GM21619 (cell line): ENCODE measurements around the gene STPG4.

Source experiments
- ATAC-seq: cut with Tn5 transposase; IDR thresholded peaks from one replicate; pipeline ENCODE4 v1.9.1; 2021; ENCODE audit not compliant: unreplicated experiment

Gene STPG4

GRCh38 chr2:47056868-47057686 lies 98.0 kb downstream of the STPG4 start:
- ATAC-seq = no peak

DNA sequence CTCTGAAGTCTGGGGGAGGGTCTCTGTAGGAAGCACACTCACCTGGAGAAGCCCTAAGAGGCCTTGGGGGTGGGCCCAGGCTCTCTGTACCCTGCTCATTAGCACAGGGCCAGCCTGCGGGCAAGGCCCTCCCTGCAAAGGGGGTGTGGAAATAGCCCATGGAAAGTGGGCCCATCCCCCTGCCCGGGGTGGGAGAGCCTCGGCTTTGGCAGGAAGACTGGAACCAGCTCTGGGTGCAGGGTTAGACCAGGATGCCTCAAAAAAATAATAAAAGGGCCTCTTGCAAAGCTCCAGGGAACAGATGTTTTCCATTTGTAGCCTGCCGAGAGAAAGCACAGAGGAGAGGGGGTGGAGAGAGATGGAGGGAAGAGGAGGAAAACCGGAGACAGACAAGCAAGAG lies 98.7 kb downstream of the STPG4 start:
- no peak for ATAC-seq

- no peak for ATAC-seq
Measured at GRCh38 chr2:47054868-47055267, 100.2 kb downstream of the STPG4 start.

DNA sequence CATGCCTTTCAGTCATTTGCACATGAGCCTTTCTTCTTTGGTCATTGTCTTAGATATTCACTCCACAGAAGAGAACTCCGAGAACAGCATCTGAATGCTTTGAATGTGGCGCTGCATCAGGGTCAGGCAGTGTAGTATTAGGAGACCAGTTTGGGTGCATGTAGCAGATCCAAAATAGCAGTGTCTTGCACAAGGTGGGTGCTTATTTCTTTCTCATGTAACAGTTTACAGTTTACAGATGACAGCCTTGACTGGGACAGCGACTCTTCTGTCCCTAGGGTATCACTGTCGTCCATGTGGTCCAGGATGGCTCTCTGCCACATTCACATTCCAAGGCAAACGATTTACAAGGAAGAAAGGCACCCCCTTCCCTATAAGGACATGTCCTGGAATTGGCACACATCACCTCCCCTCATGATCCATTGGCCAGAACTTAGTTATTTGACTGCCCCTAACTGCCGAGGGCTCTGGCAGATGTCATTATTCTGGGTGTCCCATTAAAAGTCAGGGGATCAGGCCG lies 101.0 kb downstream of the STPG4 start:
- no peak for ATAC-seq

DNA sequence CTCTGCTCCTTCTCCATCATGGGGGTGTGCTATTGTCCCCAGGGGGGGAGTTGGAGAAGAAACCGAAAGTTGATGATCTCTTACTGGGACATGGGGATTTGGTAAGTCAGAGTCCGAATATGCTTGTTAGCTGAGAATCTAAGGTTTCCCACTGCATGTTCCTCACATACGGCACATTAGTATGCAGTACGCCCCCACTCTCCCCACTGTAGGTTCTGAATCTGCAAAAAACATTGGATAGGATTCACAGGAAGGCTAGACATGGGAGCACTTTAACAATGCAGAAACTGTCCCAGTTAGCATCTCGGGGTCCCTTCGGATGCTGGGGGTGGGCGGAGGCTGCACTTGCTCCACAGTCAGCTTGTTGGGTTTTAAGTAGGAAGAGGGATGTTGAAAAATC lies 102.3 kb downstream of the STPG4 start:
- no peak for ATAC-seq

DNA sequence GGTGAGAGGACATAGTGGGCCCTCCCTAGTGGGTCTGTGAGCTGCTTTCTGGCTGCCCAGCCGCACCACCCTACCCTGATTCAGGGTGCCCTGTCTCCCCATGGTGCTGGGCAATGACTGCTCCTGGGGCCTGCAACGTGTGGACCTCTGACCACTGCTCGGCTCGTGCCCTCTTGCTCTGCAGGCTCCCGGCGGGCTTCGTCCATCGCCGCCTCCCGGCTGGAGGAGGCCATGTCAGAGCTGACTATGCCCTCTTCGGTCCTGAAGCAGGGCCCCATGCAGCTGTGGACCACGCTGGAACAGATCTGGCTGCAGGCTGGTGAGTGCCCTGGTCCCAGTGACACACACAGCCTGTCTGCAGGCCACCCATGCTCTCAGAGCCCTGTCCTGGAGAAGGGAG lies 103.5 kb downstream of the STPG4 start:
- no peak for ATAC-seq

DNA sequence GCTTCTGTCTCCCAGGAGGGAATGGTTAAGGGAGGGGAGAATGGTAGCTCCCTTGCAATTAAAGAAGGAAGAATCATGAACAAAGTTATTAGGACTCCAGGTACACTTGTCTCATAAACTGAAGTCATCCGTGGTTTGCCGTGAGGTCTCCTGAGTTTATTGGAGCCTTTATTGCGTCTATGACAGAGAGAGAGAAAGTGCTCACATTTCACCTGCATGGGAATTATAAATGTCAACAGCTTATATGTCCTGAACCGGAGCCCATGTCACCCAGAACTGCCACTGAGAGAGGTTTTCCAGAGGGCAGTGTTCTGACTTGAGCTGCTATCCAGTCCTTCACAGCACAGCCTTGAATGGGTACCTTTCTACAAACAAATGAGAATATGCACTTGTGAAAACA lies 104.3 kb downstream of the STPG4 start:
- ATAC-seq = no peak

DNA sequence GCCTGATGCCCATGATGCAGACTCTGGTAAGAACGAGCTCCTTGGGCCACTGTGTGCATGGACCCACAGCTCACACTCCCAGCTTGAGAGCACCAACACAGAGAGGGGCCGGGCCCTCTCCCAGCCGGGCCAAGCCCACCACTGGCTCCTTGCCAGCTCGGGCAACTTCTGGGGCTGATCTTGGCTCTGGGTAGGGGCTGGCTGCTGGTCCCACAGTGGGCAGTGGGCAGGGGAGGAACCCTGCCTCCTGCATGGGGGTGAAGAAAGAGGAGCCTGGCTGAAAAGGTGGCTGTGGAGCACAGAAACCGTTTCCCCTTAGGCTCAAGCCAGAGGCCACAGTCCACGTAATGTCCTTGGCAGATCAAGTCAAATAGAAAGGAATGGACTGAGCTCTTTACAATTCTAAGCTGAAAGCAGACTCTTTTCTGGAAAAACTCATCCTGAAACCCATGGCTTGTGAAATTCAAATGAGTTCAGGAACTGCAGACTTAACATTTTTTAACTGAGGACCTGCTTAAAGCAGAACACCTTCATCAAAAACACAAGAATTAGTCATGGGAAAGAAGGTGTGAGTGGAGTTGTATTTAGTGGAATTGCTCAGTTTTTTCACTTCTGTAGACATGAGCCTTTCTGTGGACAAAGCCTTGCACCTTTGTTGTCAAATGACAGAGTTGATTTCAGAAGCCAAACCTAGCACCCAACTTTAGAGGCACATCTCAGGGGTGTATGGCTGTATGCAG lies 104.9 kb downstream of the STPG4 start:
- no peak for ATAC-seq

DNA sequence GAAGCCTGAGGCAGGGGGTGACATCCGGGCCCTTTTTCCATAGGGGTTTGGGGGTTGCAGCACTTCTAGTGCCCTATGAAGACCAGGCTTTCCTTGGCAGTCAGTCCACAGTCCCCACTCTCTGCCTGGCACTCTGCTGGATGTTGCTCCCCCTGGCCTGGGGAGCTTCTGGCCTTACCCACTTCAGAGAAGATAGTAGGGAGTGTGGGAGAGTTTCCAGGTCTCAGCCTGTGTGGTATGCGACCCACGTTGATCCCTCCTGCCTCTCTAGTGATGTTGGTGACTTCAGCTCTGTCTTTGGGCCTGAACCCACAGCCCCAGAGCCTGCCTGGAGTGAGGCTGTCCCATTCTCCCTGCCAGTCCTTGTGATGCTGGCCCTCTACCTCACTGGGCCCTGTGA lies 105.6 kb downstream of the STPG4 start:
- no peak for ATAC-seq

DNA sequence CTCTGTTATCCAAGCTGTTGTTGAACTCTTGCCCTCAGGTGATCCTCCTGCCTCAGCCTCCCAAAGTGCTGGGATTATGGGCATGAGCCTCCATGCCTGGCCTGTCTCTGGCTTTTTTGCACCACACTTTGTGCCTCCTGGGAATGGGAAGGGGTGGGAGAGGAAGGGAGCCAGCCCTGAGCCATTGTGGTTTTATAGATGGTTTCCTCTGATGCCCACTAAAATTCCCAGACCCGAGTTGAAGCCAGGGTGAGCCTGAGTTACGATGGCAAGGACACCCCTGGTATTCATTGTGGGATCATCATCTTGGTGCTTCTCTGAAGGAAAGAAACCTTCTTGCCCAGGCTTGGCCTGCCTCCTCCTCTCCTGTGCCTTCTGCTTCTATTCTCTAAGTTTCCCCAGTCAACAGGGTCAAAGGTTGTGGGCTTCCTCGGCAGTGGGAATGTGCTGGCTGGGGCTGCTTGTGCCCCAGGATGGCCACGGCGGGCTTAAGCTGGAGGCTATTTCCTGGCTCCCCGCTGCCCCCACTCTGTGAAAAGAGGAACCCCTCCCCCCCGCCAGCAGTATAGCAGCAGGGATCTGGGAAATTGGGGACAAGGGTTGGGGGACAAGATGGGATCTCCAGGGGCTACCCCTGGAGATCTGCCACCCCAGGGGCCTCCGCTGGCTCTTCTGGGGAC lies 106.2 kb downstream of the STPG4 start:
- ATAC-seq = no peak

- ATAC-seq = no peak
Measured at GRCh38 chr2:47046271-47046670, 108.8 kb downstream of the STPG4 start.

GRCh38 chr2:47043891-47044239 lies 111.2 kb downstream of the STPG4 start:
- ATAC-seq = no peak

GRCh38 chr2:47043142-47043890 lies 111.8 kb downstream of the STPG4 start:
- no peak for ATAC-seq

GRCh38 chr2:47041891-47042684 lies 113.0 kb downstream of the STPG4 start:
- ATAC-seq = no peak

- no peak for ATAC-seq
Measured at GRCh38 chr2:47041063-47041462, 114.0 kb downstream of the STPG4 start.

DNA sequence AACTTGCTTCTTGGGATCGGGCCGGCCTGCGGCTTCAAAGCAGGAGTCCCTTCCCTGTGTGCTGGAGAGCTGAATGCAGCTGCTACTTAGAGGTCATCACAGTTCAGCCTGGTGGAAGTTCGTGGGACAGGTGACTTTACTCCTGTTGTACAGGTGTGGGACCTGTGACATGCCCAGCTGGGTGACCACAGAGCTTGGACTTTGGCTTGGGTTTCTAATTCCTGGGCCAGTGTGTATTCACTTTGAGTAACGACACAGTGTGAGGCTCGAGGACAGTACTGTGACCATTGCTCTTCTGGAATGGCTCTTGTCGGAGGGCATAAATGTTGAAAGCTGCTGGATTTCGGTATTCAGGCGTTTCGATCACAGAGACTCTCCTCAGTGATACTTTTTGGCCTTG lies 114.5 kb downstream of the STPG4 start:
- no peak for ATAC-seq

DNA sequence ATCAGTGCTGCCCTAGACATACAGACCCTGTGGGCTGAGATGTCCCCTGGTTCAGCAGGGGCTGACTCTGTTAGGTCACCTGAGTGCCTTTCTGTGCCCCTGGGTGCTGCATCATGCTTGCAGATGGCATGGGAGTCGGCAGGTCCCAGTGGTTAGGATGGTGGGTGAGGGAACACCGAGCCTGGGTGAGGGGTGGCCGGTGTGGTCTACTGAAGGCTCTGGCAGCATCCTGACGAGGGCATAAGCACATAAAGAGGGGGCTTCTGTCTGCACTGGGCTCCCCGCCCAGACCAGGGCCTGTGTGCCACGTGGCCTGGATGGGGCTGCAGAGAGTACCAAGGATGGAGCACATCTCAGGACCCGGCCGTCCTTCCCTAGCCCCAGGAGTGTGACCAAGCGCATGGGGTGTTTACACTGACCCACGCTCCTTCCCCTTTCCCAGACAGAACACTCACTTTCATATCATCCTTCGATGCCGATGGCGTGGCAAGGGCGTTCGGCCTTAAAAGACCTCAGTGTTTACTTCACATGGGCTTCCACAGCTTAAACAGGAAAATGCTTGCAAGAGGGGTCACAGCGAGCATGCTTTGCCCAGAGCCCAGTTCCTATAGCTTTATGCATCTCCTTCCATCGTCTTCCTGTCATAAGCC lies 115.1 kb downstream of the STPG4 start:
- no peak for ATAC-seq

GRCh38 chr2:47039489-47039870 lies 115.6 kb downstream of the STPG4 start:
- no peak for ATAC-seq

- no peak for ATAC-seq
Measured at GRCh38 chr2:47038656-47039488, 116.2 kb downstream of the STPG4 start.
